Measurements from ENCODE around the gene CACNB2. TPM values are rescaled to one million over a fixed set of nuclear protein-coding genes. Genes with fewer than 3 reads are reported as not detected.

The CACNB2 gene
- total and polyA plus RNA-seq, 2 of the 13 experiments (the other 11 are each of a cell fraction or from before 2014, with no cell fraction given): not detected

- Histone ChIP-seq H4K20me1 (ENCODE audit: insufficient read depth, low read length) (no peaks in the 10 kb centered on the region), H3K36me3 (replicated peaks in 1 of 2; ENCODE audit: control insufficient read depth in 1 of 2, insufficient read depth in 2 of 2, low read length in 2 of 2) (no peaks in the 10 kb centered on the region), H3K4me3 (replicated peaks in 1 of 3; ENCODE audit: insufficient read depth in 1 of 3, low read depth in 2 of 3, low read length in 3 of 3) (no peak overlapping the region), H3K27ac (ENCODE audit: extremely low read length, insufficient read depth, low read length) (no peak overlapping the region), H3K9me3 (ENCODE audit: low read length) (no peaks in the 10 kb centered on the region), H3K9ac (ENCODE audit: insufficient read depth, low read depth, low read length) (no peak overlapping the region), H2AFZ (ENCODE audit: low read length) (no peak overlapping the region), H3K79me2 (ENCODE audit: insufficient read depth, low read length) (no peaks in the 10 kb centered on the region), H3K4me2 (ENCODE audit: low read depth, low read length) (no peak overlapping the region), H3K4me1 (ENCODE audit: insufficient read depth, low read length) (no peaks in the 10 kb centered on the region), H3K27me3 (ENCODE audit: control insufficient read depth in 1 of 2, insufficient read depth in 2 of 2, low read length in 2 of 2) (0 out of 5 replicates have a peak, but pooled peaks cover 0 to 4% of the 10 kb centered on the region in 2 experiments)
- intact Hi-C loops (cut with micrococcal nuclease; ENCODE audit: unreplicated experiment): no loop called here
- in situ Hi-C loops (cut with HindIII; ENCODE audit: extremely low pct_ligation_motif_present, low pct_unique_long_range_greater_than_20kb): no loop called here
- no TSS peak for BruUV-seq (replicated peaks)
- ChIA-PET POLR2A (no interaction called here), CTCF (ENCODE audit: low intra/inter-chr PET ratio, low total read pairs) (no interaction called here)
- FAIRE-seq (no peak), ATAC-seq (no peak), DNase-seq (ENCODE audit: low spot score) (no peak)
- 22% methylated on average over 3 of the region's 3 CpGs for WGBS (ENCODE audit: low lambda C conversion rate)
- TF ChIP-seq, protein P1, sequence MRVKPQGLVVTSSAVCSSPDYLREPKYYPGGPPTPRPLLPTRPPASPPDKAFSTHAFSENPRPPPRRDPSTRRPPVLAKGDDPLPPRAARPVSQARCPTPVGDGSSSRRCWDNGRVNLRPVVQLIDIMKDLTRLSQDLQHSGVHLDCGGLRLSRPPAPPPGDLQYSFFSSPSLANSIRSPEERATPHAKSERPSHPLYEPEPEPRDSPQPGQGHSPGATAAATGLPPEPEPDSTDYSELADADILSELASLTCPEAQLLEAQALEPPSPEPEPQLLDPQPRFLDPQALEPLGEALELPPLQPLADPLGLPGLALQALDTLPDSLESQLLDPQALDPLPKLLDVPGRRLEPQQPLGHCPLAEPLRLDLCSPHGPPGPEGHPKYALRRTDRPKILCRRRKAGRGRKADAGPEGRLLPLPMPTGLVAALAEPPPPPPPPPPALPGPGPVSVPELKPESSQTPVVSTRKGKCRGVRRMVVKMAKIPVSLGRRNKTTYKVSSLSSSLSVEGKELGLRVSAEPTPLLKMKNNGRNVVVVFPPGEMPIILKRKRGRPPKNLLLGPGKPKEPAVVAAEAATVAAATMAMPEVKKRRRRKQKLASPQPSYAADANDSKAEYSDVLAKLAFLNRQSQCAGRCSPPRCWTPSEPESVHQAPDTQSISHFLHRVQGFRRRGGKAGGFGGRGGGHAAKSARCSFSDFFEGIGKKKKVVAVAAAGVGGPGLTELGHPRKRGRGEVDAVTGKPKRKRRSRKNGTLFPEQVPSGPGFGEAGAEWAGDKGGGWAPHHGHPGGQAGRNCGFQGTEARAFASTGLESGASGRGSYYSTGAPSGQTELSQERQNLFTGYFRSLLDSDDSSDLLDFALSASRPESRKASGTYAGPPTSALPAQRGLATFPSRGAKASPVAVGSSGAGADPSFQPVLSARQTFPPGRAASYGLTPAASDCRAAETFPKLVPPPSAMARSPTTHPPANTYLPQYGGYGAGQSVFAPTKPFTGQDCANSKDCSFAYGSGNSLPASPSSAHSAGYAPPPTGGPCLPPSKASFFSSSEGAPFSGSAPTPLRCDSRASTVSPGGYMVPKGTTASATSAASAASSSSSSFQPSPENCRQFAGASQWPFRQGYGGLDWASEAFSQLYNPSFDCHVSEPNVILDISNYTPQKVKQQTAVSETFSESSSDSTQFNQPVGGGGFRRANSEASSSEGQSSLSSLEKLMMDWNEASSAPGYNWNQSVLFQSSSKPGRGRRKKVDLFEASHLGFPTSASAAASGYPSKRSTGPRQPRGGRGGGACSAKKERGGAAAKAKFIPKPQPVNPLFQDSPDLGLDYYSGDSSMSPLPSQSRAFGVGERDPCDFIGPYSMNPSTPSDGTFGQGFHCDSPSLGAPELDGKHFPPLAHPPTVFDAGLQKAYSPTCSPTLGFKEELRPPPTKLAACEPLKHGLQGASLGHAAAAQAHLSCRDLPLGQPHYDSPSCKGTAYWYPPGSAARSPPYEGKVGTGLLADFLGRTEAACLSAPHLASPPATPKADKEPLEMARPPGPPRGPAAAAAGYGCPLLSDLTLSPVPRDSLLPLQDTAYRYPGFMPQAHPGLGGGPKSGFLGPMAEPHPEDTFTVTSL (CRISPR knock-in tag; IDR thresholded peaks at IDR 0.05; ENCODE audit: borderline replicate concordance): no peak
- TF ChIP-seq ARNT2 (CRISPR knock-in tag; IDR thresholded peaks at IDR 0.05; ENCODE audit: low read depth) (no peak), THYN1 (CRISPR knock-in tag; IDR thresholded peaks at IDR 0.05; ENCODE audit: borderline replicate concordance, low read depth) (no peak), PAXIP1 (CRISPR knock-in tag; conservative IDR thresholded peaks at IDR 0.05) (no peak), U2AF2 (IDR thresholded peaks at IDR 0.05; ENCODE audit: low read depth, low read length) (no peak), GATAD1 (CRISPR knock-in tag; IDR thresholded peaks at IDR 0.05) (no peak), ATRX (CRISPR knock-in tag; IDR thresholded peaks at IDR 0.05; ENCODE audit: borderline replicate concordance) (no peak), HNRNPLL (IDR thresholded peaks at IDR 0.05; ENCODE audit: low read depth, low read length, poor library complexity, severe bottlenecking) (no peak), ZNF446 (CRISPR knock-in tag; IDR thresholded peaks at IDR 0.05) (no peak), MBNL3 (CRISPR knock-in tag; conservative IDR thresholded peaks at IDR 0.05) (no peak), NCOA2 (CRISPR knock-in tag; IDR thresholded peaks at IDR 0.05) (no peak), ZNF549 (CRISPR knock-in tag; IDR thresholded peaks at IDR 0.05) (no peak), KLF11 (CRISPR knock-in tag; IDR thresholded peaks at IDR 0.05) (no peak), MAFG (CRISPR knock-in tag; IDR thresholded peaks at IDR 0.05) (no peak)
- TF ChIP-seq, protein P2, sequence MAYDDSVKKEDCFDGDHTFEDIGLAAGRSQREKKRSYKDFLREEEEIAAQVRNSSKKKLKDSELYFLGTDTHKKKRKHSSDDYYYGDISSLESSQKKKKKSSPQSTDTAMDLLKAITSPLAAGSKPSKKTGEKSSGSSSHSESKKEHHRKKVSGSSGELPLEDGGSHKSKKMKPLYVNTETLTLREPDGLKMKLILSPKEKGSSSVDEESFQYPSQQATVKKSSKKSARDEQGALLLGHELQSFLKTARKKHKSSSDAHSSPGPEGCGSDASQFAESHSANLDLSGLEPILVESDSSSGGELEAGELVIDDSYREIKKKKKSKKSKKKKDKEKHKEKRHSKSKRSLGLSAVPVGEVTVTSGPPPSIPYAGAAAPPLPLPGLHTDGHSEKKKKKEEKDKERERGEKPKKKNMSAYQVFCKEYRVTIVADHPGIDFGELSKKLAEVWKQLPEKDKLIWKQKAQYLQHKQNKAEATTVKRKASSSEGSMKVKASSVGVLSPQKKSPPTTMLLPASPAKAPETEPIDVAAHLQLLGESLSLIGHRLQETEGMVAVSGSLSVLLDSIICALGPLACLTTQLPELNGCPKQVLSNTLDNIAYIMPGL (CRISPR knock-in tag; IDR thresholded peaks at IDR 0.05; ENCODE audit: borderline replicate concordance in 1 of 2, low read depth in 1 of 2): no peak
Measured at GRCh38 chr10:18098201-18098600, 42.0 kb upstream of the CACNB2 start.
